ENCODE results near the gene ADAM22. TPM values are rescaled to one million over a fixed set of nuclear protein-coding genes. Genes with fewer than 3 reads are reported as not detected.

Gene ADAM22
- total RNA-seq, 1 donor from 2014 or later = 2.3 TPM

- DNase-seq (ENCODE audit: low spot score) = no peak
Observed at GRCh38 chr7:88165697-88166096, 231.6 kb downstream of the ADAM22 start.

- no peak for DNase-seq (ENCODE audit: low spot score)
Observed at GRCh38 chr7:88167223-88167622, 233.2 kb downstream of the ADAM22 start.

GRCh38 chr7:88167721-88168120, 233.7 kb downstream of the ADAM22 start:
- no peak for DNase-seq (ENCODE audit: low spot score)

GRCh38 chr7:88169717-88170320, 235.8 kb downstream of the ADAM22 start:
- no peak for DNase-seq (ENCODE audit: low spot score)

GRCh38 chr7:88172842-88173241, 238.8 kb downstream of the ADAM22 start:
- DNase-seq (ENCODE audit: low spot score) = no peak

GRCh38 chr7:88176190-88176589, 242.1 kb downstream of the ADAM22 start:
- DNase-seq (ENCODE audit: low spot score) = no peak

GRCh38 chr7:88183051-88183450, 249.0 kb downstream of the ADAM22 start:
- no peak for DNase-seq (ENCODE audit: low spot score)

GRCh38 chr7:88184848-88185304, 250.8 kb downstream of the ADAM22 start:
- no peak for DNase-seq (ENCODE audit: low spot score)

- no peak for DNase-seq (ENCODE audit: low spot score)
Observed at GRCh38 chr7:88185650-88186049, 251.6 kb downstream of the ADAM22 start.

- DNase-seq (ENCODE audit: low spot score) = no peak
Observed at GRCh38 chr7:88191911-88192310, 257.9 kb downstream of the ADAM22 start.

GRCh38 chr7:88200261-88200660, 266.2 kb downstream of the ADAM22 start:
- no peak for DNase-seq (ENCODE audit: low spot score)

- DNase-seq (ENCODE audit: low spot score) = no peak
Observed at GRCh38 chr7:88200789-88201188, 266.7 kb downstream of the ADAM22 start.

- no peak for DNase-seq (ENCODE audit: low spot score)
Observed at GRCh38 chr7:88201305-88201704, 267.3 kb downstream of the ADAM22 start.

GRCh38 chr7:88202278-88202677, 268.2 kb downstream of the ADAM22 start:
- no peak for DNase-seq (ENCODE audit: low spot score)

GRCh38 chr7:88202799-88203198, 268.7 kb downstream of the ADAM22 start:
- DNase-seq (ENCODE audit: low spot score) = no peak

- DNase-seq (ENCODE audit: low spot score) = no peak
Observed at GRCh38 chr7:88203401-88203800, 269.4 kb downstream of the ADAM22 start.

- DNase-seq (ENCODE audit: low spot score) = no peak
Observed at GRCh38 chr7:88204525-88205110, 270.6 kb downstream of the ADAM22 start.

- no peak for DNase-seq (ENCODE audit: low spot score)
Observed at GRCh38 chr7:88205179-88205578, 271.1 kb downstream of the ADAM22 start.

- no peak for DNase-seq (ENCODE audit: low spot score)
Observed at GRCh38 chr7:88206254-88206653, 272.2 kb downstream of the ADAM22 start.

- no peak for DNase-seq (ENCODE audit: low spot score)
Observed at GRCh38 chr7:88208521-88208920, 274.5 kb downstream of the ADAM22 start.

- DNase-seq (ENCODE audit: low spot score) = no peak
Observed at GRCh38 chr7:88212918-88213317, 278.9 kb downstream of the ADAM22 start.

GRCh38 chr7:88214456-88214855, 280.4 kb downstream of the ADAM22 start:
- DNase-seq (ENCODE audit: low spot score) = no peak

- DNase-seq (ENCODE audit: low spot score) = no peak
Observed at GRCh38 chr7:88215295-88215694, 281.2 kb downstream of the ADAM22 start.
